Neural cell (in vitro differentiated cells): Measurements from ENCODE around the gene VIPR1. TPM values are rescaled to one million over a fixed set of nuclear protein-coding genes. Genes with fewer than 3 reads are reported as not detected.

ENCODE experiments used
- H2AFZ ChIP-seq: fragments of 200-600, 300-800 bp; sonication (generic), shearing (Covaris generic); 2 replicates; pipeline ENCODE4 v1.6.0; 2014; ENCODE audit warnings: low read depth, mild to moderate bottlenecking, antibody characterized with exemption, low read length, moderate library complexity
- H3F3A ChIP-seq: fragments of 200-600 bp; shearing (Covaris generic); 2 replicates; pipeline ENCODE4 v1.6.1; 2016; ENCODE audit warnings: mild to moderate bottlenecking, moderate library complexity, mixed read lengths, antibody characterized with exemption, low read length; ENCODE audit not compliant: insufficient read depth, poor library complexity, severe bottlenecking
- H3K27ac ChIP-seq: fragments of 200-600, 300-800 bp; sonication (generic), shearing (Covaris generic); 2 replicates; pipeline ENCODE4 v1.5.1; 2014; ENCODE audit warnings: mild to moderate bottlenecking, low read length, moderate library complexity
- H3K27me3 ChIP-seq: fragments of 300-800, 200-600 bp; sonication (generic), shearing (Covaris generic); 2 replicates; pipeline ENCODE4 v1.6.0; 2014; ENCODE audit warnings: mild to moderate bottlenecking, low read depth, low read length, moderate library complexity; ENCODE audit not compliant: insufficient read depth
- H3K36me3 ChIP-seq: fragments of 300-800, 200-600 bp; sonication (generic), shearing (Covaris generic); 2 replicates; pipeline ENCODE4 v1.5.1; 2014; ENCODE audit warnings: mild to moderate bottlenecking, antibody characterized with exemption, low read length, moderate library complexity; ENCODE audit not compliant: insufficient read depth
- H3K4me2 ChIP-seq: fragments of 300-800, 200-600 bp; sonication (generic), shearing (Covaris generic); 2 replicates; pipeline ENCODE4 v1.6.0; 2014; ENCODE audit warnings: mild to moderate bottlenecking, low read length
- H3K4me3 ChIP-seq: fragments of 300-800, 200-600 bp; sonication (generic), shearing (Covaris generic); 2 replicates; pipeline ENCODE4 v1.5.1; 2014; ENCODE audit warnings: mild to moderate bottlenecking, low read length, moderate library complexity
- H3K79me2 ChIP-seq: fragments of 200-600 bp; shearing (Covaris generic); replicated peaks from 2 replicates; pipeline ENCODE4 v1.6.0; 2014; ENCODE audit warnings: mild to moderate bottlenecking, low read length, moderate library complexity; ENCODE audit not compliant: insufficient read depth
- H3K9ac ChIP-seq: fragments of 300-800, 200-600 bp; sonication (generic), shearing (Covaris generic); 2 replicates; pipeline ENCODE4 v1.6.1; 2016; ENCODE audit warnings: mild to moderate bottlenecking, low read length, mixed read lengths
- H3K9me2 ChIP-seq: fragments of 200-600 bp; shearing (Covaris generic); 2 replicates; pipeline ENCODE4 v1.6.1; 2016; ENCODE audit warnings: mild to moderate bottlenecking, low read length, mixed read lengths; ENCODE audit not compliant: insufficient read depth
- H3K9me3 ChIP-seq: fragments of 200-600, 300-800 bp; sonication (generic), shearing (Covaris generic); 2 replicates; pipeline ENCODE4 v1.6.1; 2016; ENCODE audit warnings: mild to moderate bottlenecking, mixed run types, low read length, moderate library complexity, mixed read lengths
- H4K20me1 ChIP-seq: fragments of 200-600 bp; shearing (Covaris generic); 2 replicates; pipeline ENCODE4 v1.6.1; 2016; ENCODE audit warnings: mild to moderate bottlenecking, mixed run types; ENCODE audit not compliant: insufficient read depth
- CTCF ChIP-seq: fragments of 450-650 bp; IDR thresholded peaks from 2 replicates; pipeline ENCODE4 v1.5.1; 2014; ENCODE audit warnings: antibody characterized with exemption, mild to moderate bottlenecking, moderate library complexity; ENCODE audit not compliant: poor library complexity, severe bottlenecking
- EP300 ChIP-seq: fragments of 450-650 bp; conservative IDR thresholded peaks from 2 replicates; pipeline ENCODE4 v1.6.1; 2014; ENCODE audit warnings: antibody characterized with exemption, mild to moderate bottlenecking, moderate library complexity; ENCODE audit not compliant: poor library complexity, severe bottlenecking
- EZH2 ChIP-seq: fragments of 200-600, 300-800 bp; shearing (Covaris generic), sonication (generic); IDR thresholded peaks from 2 replicates; pipeline ENCODE4 v1.6.1; 2014; ENCODE audit warnings: antibody characterized with exemption, low read length, borderline replicate concordance, mild to moderate bottlenecking; ENCODE audit not compliant: insufficient read depth, poor library complexity, severe bottlenecking
- MXI1 ChIP-seq: fragments of 450-650 bp; conservative IDR thresholded peaks from 2 replicates; pipeline ENCODE4 v1.6.1; 2014; ENCODE audit warnings: antibody characterized with exemption, mild to moderate bottlenecking; ENCODE audit not compliant: poor library complexity, severe bottlenecking
- POLR2AphosphoS5 ChIP-seq: IDR thresholded peaks from 2 replicates; pipeline ENCODE4 v1.6.1; 2012
- RAD21 ChIP-seq: fragments of 450-650 bp; conservative IDR thresholded peaks from 2 replicates; pipeline ENCODE4 v1.6.1; 2014; ENCODE audit warnings: antibody characterized with exemption, mild to moderate bottlenecking, moderate library complexity
- REST ChIP-seq: IDR thresholded peaks from 2 replicates; pipeline ENCODE4 v1.6.1; 2012; ENCODE audit warnings: borderline replicate concordance
- SMC3 ChIP-seq: fragments of 450-650 bp; conservative IDR thresholded peaks from 2 replicates; pipeline ENCODE4 v1.6.1; 2014; ENCODE audit warnings: antibody characterized with exemption, mild to moderate bottlenecking, moderate library complexity; ENCODE audit not compliant: poor library complexity
- TAF1 ChIP-seq: IDR thresholded peaks from 2 replicates; pipeline ENCODE4 v1.6.1; 2012; ENCODE audit warnings: low read depth
- polyA plus RNA-seq: library from polyadenylated mRNA; depleted of rRNA; stranded (reverse); fragments of >200 nt; gene quantifications from 2 replicates; pipeline ENCODE4 v1.2.3, GENCODE V29; 2014

VIPR1 gene
- polyA plus RNA-seq, 1 donor from 2014 or later = 1.6 TPM

- TF ChIP-seq TAF1 (no peak), MXI1 (no peak), REST (no peak), SMC3 (no peak), EP300 (no peak), POLR2AphosphoS5 (no peak)
- Histone ChIP-seq H3K9ac (no peak overlapping the region), H3K36me3 (no peaks in the 10 kb centered on the region), H3K79me2 (no peaks in the 10 kb centered on the region), H3F3A (no peaks in the 10 kb centered on the region), H2AFZ (no peak overlapping the region), H3K4me3 (no peak overlapping the region), H4K20me1 (no peaks in the 10 kb centered on the region), H3K27ac (no peak overlapping the region), H3K9me2 (no peaks in the 10 kb centered on the region), H3K9me3 (no peaks in the 10 kb centered on the region), H3K27me3 (no peaks in the 10 kb centered on the region), H3K4me2 (no peak overlapping the region)
Observed at GRCh38 chr3:42489116-42489936, 13.1 kb upstream of the VIPR1 start.

- Histone ChIP-seq H3K27ac (no peak overlapping the region), H3K4me2 (no peak overlapping the region)
Observed at GRCh38 chr3:42489937-42490227, 12.6 kb upstream of the VIPR1 start.

More at GRCh38 chr3:42489937-42490227, 12.6 kb upstream of the VIPR1 start:
- no peak for TF ChIP-seq SMC3
- TF ChIP-seq EZH2 = no peak
- no peak for TF ChIP-seq TAF1
- TF ChIP-seq MXI1 = no peak
- no peak for TF ChIP-seq CTCF
- TF ChIP-seq RAD21 = no peak
- TF ChIP-seq EP300 = no peak
- TF ChIP-seq POLR2AphosphoS5 = no peak
- TF ChIP-seq REST = no peak
- Histone ChIP-seq H3K9ac (no peak overlapping the region), H3F3A (no peaks in the 10 kb centered on the region), H3K9me3 (no peaks in the 10 kb centered on the region), H4K20me1 (no peaks in the 10 kb centered on the region), H3K79me2 (no peaks in the 10 kb centered on the region), H3K9me2 (no peaks in the 10 kb centered on the region), H3K27me3 (no peaks in the 10 kb centered on the region), H2AFZ (no peak overlapping the region), H3K36me3 (no peaks in the 10 kb centered on the region), H3K4me3 (no peak overlapping the region)
